ENCODE measurements around the gene BAG5. TPM values are rescaled to one million over a fixed set of nuclear protein-coding genes. Genes with fewer than 3 reads are reported as not detected.

BAG5 gene
- polyA plus RNA-seq, 3 donors: 29.4 to 34.2 (median 30.4) TPM

DNA sequence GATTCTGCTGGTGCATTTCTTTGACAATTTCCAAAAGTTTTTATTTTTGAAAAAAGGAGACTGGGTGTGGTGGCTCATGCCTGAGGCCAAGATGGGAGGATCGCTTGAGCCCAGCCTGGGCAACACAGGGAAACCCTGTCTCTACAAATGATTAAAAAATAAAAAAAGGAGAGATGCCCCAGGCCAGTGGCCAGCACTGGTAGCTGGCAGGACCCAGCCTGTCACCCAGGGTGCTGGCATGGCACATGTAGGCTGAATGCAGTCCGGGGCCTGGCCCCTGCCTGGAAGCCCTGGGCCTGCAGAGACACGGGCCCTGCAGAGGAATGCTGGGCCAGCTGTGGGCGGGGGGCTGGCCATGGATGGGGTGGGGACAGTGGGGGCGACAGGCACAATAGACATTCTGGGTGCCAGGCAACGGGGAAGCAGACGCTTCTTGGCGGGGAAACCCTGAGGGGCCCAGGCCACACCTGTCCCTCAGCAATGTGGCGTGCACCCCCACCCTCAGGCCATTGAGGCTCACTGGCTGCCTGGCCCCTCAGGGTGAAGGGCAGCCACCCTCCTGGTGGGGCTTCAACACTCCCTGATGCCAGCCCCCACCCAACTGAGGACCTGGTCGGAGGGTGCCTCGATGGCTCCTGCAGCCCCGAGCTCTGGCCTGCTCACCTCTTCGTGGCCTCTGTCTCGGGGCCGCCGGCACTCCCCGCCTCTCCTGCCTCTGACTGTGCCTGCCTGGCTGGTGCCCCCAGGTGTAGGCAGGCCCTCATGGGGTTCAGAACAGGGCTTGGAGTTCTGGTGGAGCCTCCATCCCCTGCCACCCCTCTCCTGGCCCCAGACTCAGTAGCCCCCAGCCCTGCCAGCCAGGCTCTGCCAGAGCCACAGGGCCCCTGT is 21.4 kb downstream of the BAG5 start:
- DNase-seq (ENCODE audit: extremely low read depth in 1 of 11, low read depth in 9 of 11, low spot score in 4 of 11): no peak

DNA sequence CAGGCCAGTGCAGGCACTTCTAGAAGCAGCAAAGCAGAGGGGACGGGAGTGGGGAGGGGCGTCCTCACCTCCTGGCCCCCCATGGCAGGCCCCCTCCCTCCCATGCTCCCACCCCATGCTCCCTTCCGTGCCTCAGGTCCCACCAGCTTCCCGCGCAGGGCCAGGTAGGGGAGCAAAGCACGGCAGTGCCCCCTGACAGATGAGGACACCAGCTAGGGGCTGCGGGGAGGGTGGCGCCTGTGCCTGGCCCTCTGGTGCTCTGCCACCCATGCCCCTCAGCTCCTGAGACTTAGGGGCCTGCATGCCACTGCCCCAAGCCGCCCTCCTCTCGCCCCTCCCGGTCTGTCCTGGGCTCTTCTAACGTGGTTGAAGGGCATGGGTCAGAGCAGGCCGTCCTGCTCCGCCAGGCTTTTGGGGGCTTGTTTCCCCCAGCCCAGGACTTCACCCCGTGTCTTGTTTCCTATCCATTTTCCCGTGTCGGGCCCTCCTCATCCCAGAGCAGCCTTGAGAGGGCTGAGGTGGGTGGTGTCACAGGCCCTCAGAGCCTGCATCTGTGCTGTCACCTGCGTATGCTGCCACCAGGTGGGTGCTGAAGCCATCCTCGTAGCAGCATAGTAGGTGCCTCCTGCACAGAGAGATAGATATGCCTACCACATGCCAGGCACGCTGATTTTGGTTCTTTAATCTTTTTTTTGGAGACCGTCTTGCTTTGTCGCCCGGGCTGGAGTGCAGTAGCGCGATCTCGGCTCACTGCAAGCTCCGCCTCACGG is 23.2 kb downstream of the BAG5 start:
- no peak for DNase-seq (ENCODE audit: extremely low read depth in 1 of 11, low read depth in 9 of 11, low spot score in 4 of 11)

DNA sequence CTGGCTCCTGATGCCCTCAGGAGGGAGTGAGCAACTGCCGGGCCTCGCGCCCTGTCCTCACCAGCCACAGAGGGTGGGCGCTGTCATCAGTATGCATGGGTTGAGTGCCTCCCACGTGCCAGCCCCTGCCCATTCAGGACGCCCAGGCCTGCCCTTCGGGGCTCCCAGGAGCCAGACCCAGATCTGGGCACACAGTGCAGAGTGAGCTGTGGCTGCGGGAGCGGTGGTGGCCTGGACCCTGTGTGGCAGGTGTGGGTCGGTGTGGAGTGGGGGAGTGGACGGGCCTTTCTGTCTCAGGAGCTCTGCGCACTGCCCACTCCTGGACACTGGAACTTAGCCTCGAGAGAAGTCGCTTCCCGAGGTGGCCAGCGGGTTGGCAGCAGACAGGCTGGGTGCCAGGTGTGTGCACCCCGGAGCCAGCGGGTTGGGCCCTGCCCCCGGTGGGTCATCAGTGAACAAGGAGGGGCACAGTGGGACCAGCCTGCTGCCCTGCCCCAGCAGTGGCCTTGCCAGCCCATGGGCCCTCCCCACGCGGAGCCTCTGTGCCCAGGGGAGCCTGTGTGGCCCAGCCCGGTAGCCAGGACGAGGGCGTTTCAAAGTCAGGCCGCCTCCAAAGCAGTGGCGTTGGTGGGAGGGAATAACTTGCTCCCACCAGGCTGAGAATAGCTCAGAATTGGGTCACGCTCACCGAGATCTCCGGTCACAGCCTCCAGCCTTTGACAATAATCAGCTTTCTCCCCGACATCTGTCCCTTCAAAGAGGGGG is 24.0 kb downstream of the BAG5 start:
- no peak for DNase-seq (ENCODE audit: extremely low read depth in 1 of 11, low read depth in 9 of 11, low spot score in 4 of 11)

DNA sequence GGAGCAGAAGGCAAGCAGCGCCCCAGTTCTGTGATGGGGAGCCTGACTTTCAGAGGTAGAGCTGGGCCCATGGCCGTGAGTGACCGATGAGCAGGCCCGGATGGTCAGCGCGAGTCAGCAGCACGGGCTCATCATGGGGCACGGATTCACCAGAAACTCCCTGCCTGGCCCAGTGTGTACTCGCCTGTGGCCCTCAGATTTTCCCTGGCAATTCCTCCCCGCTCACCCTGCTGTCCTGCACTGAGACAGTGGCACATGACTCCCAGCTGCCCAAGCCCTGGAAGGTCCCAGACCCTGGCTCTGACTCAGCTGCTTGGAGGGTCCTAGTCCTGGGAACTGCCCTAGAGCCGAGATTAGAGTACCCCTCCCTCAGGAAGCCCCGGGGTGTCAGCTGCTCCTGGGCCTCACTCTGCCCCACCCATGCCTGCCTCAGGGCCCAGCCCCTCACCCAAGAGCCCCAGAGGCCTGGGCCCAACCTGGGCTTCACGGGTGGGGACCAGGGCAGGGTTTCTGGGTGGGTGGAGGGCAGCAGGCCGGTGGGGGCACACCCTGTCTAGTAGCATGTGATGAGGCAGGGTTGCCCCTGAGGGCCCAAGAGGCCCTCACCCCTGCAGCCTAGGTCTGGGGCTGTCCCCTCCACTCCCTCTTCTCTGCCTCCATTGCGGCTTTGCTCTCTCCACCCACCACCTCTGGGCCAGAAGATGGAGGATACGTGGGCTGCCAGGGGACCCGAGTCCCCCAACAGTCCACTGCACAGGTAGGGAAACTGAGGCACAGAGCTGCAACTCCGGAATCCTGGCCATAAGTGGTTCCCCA is 25.1 kb downstream of the BAG5 start:
- DNase-seq (ENCODE audit: extremely low read depth in 1 of 11, low read depth in 9 of 11, low spot score in 4 of 11): no peak

DNA sequence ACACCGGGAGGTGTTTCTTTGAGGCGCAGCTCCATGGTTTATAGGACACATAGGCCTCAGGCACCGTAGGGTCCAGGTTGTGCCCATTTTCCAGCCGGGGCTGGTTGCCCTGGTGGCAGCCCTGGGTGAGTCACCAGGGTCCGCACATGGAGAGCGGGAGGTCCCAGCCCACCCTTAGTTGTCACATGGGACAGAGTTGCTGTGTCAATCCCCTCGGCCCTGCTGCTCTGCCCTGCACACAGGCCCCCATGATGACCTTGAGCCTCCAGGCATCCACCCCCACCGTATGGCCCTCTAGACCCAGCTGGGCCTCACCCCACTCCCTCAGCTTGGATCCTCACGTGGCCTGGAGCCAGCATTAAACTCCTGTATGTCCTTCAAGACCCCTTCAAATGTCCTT is 25.8 kb downstream of the BAG5 start:
- DNase-seq (ENCODE audit: extremely low read depth in 1 of 11, low read depth in 9 of 11, low spot score in 4 of 11): no peak

DNA sequence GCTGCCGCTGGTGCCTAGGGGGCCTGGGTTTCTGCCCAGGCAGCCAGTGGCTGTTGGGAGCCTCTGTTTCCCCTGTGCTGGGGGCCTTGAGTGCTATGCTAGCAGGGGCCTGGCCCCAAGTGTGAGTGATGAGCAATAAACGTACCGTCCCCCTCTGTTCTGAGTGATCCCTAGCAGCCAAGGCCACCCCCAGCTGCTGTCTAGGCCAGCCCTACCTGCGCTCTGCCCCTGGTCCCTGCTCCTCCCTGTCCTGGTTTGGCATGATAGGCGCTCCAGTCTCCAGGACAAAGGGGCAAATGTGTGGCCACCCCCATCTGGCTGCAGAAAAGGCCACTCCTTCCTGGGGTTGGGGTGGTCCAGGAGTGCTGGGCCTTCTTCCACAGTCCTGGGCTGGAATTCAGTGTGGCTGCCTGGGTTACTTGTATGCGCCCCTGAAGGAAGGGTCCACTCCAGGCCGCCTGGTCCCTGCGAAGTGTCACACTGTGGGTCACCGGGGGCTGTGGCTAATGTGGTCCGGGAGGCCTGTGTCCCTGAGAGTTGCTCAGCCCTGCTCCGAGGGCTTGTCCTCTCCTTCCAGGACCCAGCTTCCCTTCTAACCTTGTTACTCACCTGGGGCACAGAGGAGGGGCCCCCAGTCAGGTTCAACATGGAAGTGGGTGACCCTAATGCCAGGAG is 26.4 kb downstream of the BAG5 start:
- no peak for DNase-seq (ENCODE audit: extremely low read depth in 1 of 11, low read depth in 9 of 11, low spot score in 4 of 11)

DNA sequence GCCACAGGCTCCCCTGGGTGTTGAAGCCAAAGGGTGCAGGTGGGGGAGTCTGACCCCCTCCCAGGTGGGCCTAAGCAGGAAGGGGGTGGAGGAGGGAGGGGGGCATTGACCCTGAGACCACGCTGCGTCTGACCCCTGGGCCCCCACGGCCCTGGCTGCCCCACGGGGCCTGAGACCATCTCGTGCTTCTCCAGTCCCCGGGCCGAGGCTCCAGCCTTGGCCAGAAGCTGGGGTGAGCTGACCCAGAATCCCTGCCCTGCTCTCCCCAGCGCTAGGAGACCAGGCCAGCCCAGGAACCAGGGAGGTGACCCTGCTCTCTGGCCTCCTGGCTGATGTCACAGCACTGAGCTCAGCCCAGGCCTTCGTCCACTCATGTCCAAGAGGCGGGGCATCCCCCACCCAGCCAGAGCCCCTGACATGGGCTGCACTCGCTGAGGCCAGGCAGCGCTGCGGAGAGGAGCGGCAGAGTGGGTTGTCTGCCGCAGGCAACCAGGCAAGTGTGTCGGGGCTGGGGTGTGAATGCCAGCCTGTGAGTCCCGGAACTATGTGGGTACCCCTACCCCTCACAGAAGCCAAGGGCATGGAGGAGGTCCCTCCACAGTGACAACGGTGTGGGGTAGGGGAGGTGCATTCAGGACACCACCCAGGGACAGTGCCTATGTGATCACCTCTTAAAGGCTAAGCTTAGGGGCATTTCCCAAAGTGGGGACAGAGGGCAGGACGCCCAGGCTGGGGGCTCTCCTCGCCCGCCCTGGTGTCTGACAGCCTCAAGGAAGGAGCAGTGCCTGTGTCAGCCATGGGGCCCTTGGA is 27.2 kb downstream of the BAG5 start:
- DNase-seq (ENCODE audit: extremely low read depth in 1 of 11, low read depth in 9 of 11, low spot score in 4 of 11): no peak

DNA sequence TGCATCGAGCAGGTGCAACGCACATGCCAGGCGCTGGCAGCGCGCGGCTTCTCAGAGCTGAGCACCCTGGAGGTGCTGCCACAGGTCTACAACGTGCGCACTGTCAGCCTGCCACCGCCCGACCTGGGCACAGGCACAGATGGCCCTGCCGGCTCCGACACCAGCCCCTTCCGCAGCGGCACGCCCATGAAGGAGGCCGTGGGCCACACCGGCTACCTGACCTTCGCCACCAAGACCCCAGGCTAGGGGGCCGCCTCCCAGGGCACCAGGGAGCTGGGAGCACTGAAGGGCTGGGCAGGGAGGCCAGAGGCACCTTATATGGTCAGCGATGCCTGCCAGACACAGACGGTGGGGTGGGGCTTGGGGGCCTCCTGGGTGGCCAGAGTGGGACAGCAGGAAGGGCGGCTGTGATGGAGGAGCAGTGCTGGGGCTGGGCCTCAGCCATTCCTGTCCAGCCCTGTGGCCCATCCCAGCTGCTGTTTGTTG is 27.8 kb downstream of the BAG5 start:
- DNase-seq (ENCODE audit: extremely low read depth in 1 of 11, low read depth in 9 of 11, low spot score in 4 of 11): no peak

DNA sequence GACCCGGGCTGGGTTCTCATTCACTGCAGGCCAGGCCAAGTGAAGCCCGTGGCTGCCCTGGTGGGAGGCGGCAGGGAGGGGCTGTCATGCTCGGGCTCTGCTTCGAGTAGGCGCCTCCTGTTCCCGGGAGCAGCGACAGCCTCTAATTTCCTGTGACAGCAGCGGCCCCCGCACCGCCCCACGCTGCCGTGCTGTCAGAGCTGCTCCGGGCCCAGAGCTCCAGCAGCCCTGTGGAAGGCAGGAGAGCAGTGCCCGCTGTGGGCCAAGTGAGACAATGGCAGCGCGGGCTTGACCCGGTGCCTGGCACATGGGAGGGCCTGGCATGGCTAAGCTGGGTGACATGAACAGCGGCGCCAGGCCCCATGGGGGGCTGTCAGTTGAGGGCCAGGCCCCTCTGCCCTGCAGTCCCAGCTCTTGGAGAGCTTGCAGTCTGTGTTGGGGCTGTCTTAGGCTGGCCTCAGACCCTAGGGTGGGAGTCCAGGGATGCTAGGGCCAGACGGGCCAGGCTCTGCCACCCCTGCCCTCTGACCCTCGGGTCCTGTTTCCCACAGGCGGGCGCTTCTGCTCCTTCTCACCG is 28.4 kb downstream of the BAG5 start:
- DNase-seq (ENCODE audit: extremely low read depth in 1 of 11, low read depth in 9 of 11, low spot score in 4 of 11): no peak

DNA sequence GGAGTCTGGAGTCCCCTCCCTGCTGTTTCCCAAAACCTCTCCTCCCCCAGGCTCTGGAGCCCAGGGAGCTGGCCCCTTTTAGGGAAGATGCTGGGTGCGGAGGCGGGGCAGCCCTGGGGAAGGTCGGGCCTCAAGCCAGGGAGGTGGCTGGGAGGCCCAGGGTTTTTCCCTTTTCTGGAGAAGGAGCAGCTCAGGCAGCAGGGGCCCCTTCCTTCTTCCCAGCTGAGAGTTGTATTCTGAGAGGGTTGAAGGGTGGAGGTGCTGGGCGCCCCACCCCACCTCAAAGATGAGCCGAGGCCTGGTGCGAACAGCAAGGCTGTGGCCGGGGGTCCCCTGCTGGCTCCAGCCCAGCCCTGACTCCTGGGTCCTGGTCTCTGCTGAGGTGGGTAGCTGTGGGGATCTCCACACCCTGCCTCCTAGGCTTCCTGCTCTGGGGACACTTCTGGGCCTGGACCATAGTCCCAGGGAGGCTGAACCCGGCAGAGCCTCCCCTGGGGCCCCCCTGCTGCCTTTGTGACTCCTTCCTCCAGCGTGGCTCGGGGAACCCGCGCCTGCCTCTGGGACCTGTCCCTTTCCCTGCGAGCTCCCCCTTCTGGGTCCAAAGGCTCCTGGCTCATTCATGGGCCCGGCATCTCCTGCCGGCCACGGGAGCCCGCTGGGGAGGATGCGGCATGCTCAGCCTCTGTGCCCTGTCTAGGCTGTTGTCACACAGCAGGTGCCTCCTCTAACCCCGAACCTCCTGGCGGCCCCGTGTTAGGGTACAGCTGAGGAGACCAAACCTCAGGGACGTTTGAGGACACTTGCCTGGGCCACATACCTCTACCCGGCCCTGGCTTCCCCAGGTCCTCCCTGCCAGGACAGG is 29.1 kb downstream of the BAG5 start:
- no peak for DNase-seq (ENCODE audit: extremely low read depth in 1 of 11, low read depth in 9 of 11, low spot score in 4 of 11)

DNA sequence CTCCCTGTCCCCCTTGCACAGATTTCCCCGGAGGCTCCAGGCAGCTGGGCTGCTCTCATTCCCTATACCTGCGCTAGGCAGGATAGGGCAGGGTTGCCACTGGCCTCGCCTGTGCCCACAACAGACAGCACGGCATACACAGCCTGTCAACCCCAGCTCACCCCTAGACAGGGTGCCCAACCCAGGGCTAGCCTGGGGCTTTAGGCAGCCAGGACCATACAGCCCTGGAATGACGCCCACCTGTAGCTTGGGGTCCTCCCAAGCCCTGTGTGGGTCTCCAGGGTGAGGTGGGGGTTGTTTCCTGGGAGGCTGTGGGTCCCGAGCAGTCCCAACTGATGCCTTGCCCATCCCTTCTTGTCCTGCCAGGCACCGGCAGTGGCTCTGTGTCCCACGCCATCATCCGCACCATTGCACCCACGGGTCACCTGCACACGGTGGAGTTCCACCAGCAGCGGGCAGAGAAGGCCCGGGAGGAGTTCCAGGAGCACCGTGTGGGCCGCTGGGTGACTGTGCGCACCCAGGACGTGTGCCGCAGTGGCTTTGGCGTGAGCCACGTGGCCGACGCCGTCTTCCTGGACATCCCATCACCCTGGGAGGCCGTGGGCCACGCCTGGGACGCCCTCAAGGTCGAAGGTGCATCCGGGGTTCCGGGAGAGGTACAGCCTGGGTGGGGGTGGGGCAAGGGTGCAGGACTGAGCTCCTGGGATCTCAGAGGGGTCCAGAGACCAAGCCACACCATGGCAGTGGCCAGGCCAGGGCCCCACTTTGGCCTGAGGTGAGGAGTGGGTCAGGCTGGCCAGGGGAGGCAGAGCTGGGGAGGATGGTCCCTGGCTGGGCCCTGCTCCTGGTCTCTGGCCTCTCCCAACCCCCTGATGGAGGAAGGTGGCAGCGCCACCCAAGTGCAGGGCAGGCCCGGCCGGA is 30.0 kb downstream of the BAG5 start:
- DNase-seq (ENCODE audit: extremely low read depth in 1 of 11, low read depth in 9 of 11, low spot score in 4 of 11): no peak

DNA sequence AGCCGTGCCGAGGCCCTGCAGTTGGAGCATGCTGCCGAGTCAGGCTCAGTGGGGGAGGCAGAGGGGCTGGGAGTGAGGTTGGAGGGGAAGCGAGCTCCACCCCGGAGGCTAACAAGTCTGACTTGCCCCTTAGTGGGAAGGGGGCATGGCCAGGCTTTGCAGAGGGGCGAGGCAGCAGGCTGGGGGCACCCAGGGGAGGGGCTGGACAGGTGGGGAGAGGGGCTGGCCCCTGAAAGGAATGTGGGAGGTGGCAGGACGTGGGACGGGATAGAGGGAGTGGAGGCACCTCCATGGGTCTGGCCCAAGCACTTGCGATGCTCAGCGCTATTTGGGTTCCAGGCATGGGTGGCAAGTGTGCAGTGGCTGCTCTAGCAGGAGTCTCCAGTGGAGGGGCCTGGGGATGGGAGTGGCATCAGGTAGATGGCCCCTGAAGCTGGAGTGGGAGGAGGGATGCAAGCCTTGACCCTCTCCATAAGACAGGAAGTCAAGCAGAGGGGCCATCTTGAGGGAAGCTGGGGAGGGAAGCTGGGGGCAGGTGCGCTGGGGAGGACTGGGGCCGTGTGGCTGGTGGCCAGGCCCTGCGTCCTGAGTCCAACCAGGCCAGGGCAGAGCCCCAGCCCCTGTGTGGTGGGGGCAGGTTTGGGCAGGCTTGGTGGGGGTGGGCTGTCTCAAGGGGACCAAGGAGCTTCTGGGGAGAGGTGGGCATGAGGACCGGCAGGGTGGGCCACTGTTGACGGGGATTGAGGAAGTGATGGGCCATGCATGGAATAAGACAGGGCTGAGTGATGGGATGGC is 30.8 kb downstream of the BAG5 start:
- DNase-seq (ENCODE audit: extremely low read depth in 1 of 11, low read depth in 9 of 11, low spot score in 4 of 11): no peak

DNA sequence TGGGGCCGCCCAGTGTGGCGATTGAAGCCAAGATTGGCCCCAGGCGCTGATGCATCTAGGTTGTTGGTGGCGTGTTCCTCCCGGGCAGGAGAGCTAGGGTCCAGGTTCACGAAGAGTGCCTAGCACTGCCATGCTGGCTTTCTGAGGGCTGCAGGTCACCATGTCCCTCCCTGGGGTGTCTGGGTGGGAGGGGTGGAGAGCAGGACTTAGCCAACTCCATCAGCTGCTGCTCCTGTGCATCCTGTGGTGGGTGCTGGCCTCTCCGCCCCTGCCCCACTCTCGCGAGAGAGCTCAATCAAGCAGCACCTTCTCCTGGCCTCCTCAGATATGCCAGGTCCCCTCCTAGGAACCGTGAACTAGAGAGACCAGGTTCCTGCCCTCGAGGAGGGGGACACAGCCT is 31.6 kb downstream of the BAG5 start:
- no peak for DNase-seq (ENCODE audit: extremely low read depth in 1 of 11, low read depth in 9 of 11, low spot score in 4 of 11)

DNA sequence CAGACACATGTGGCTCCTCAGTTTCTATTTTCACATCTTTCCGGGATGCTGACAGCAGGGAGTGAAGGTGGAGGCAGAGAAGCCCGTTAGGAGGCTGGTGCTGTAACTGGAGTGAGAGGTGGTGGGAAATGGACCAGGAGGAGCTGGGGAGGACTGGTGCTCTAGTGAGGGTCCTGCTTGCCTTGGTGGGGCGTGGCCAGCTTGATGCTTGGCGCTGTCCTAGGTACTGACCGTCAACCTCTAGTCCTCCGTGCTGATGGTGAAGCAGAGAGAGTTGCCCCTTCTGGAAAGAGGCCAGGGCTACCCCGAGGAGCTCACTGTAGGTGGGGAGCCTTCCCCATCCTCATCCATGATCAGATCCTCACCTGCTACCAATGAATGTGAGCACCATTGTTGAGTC is 32.1 kb downstream of the BAG5 start:
- DNase-seq (ENCODE audit: extremely low read depth in 1 of 11, low read depth in 9 of 11, low spot score in 4 of 11): no peak

Data from renal cortex interstitium (tissue), 11 donors.